HepG2 (cell line): ENCODE results near the gene RABGGTA. TPM values are rescaled to one million over a fixed set of nuclear protein-coding genes. Genes with fewer than 3 reads are reported as not detected.

Experiments
- FIP1L1 ChIP-seq: fragments of 200-400 bp; formaldehyde crosslinking; IDR thresholded peaks from 2 replicates; pipeline ENCODE4 v1.6.1; 2018; ENCODE audit warnings: low read depth, mild to moderate bottlenecking, low read length, moderate library complexity, borderline replicate concordance; ENCODE audit not compliant: insufficient read depth
- MEF2D ChIP-seq: sonication (generic); formaldehyde crosslinking; IDR thresholded peaks from 2 replicates; pipeline ENCODE4 v1.5.1; 2020; ENCODE audit warnings: mild to moderate bottlenecking, missing genetic modification reagents
- MIER2 ChIP-seq: IDR thresholded peaks from 2 replicates; pipeline ENCODE4 v1.6.1; 2016; ENCODE audit warnings: missing biosample characterization, missing genetic modification reagents
- MTA3 ChIP-seq: sonication (generic); formaldehyde crosslinking; IDR thresholded peaks from 2 replicates; pipeline ENCODE4 v1.4.0; 2020; ENCODE audit warnings: missing genetic modification reagents
- PAXIP1 ChIP-seq: sonication (generic); formaldehyde crosslinking; conservative IDR thresholded peaks from 2 replicates; pipeline ENCODE4 v1.4.0; 2020; ENCODE audit warnings: mild to moderate bottlenecking, missing genetic modification reagents, moderate library complexity
- RBAK ChIP-seq: sonication (generic); formaldehyde crosslinking; IDR thresholded peaks from 2 replicates; pipeline ENCODE4 v1.5.1; 2020; ENCODE audit warnings: mild to moderate bottlenecking, missing genetic modification reagents
- REST ChIP-seq, 2 experiments: IDR thresholded peaks; 2 replicates each; pipeline ENCODE4 v1.6.1; 2011 to 2012; ENCODE audit warnings: low read length in 2 of 2, borderline replicate concordance in 1 of 2, low read depth in 1 of 2, mild to moderate bottlenecking in 1 of 2, moderate library complexity in 1 of 2
- SATB2 ChIP-seq: sonication (generic); formaldehyde crosslinking; IDR thresholded peaks from 2 replicates; pipeline ENCODE4 v1.5.0; 2020; ENCODE audit warnings: missing genetic modification reagents
- SETDB1 ChIP-seq: sonication (generic); formaldehyde crosslinking; IDR thresholded peaks from 2 replicates; pipeline ENCODE4 v1.5.1; 2020; ENCODE audit warnings: missing genetic modification reagents, mild to moderate bottlenecking, borderline replicate concordance
- SMARCC2 ChIP-seq: fragments of 450-650 bp; IDR thresholded peaks from 2 replicates; pipeline ENCODE4 v1.6.1; 2017; ENCODE audit warnings: antibody characterized with exemption, mild to moderate bottlenecking
- SOX5 ChIP-seq: IDR thresholded peaks from 2 replicates; pipeline ENCODE4 v1.6.1; 2016; ENCODE audit warnings: borderline replicate concordance
- ZFP36L1 ChIP-seq: sonication (generic); formaldehyde crosslinking; IDR thresholded peaks from 2 replicates; pipeline ENCODE4 v1.8.0; 2022; ENCODE audit warnings: mild to moderate bottlenecking, missing genetic modification reagents, moderate library complexity
- ZFX ChIP-seq: sonication (generic); formaldehyde crosslinking; IDR thresholded peaks from 2 replicates; pipeline ENCODE4 v1.4.0; 2020; ENCODE audit warnings: mild to moderate bottlenecking, low read depth, missing genetic modification reagents, moderate library complexity
- ZNF251 ChIP-seq: sonication (generic); formaldehyde crosslinking; IDR thresholded peaks from 2 replicates; pipeline ENCODE4 v1.9.0; 2021; ENCODE audit warnings: mild to moderate bottlenecking, missing genetic modification reagents
- ZNF414 ChIP-seq: sonication (generic); formaldehyde crosslinking; IDR thresholded peaks from 2 replicates; pipeline ENCODE4 v1.5.0; 2020; ENCODE audit warnings: missing genetic modification reagents
- ZNF468 ChIP-seq: sonication (generic); formaldehyde crosslinking; IDR thresholded peaks from 2 replicates; pipeline ENCODE4 v1.8.0; 2022; ENCODE audit warnings: mild to moderate bottlenecking, moderate library complexity, missing genetic modification reagents
- ZNF557 ChIP-seq: sonication (generic); formaldehyde crosslinking; IDR thresholded peaks from 2 replicates; pipeline ENCODE4 v1.4.0; 2020; ENCODE audit warnings: missing genetic modification reagents
- ZNF75D ChIP-seq: sonication (generic); formaldehyde crosslinking; IDR thresholded peaks from 2 replicates; pipeline ENCODE4 v1.8.1; 2023; ENCODE audit warnings: missing genetic modification reagents, mild to moderate bottlenecking, borderline replicate concordance
- ZNF776 ChIP-seq: sonication (generic); formaldehyde crosslinking; IDR thresholded peaks from 2 replicates; pipeline ENCODE4 v1.4.0; 2020; ENCODE audit warnings: mild to moderate bottlenecking, missing genetic modification reagents
- ZNF781 ChIP-seq: sonication (generic); formaldehyde crosslinking; IDR thresholded peaks from 2 replicates; pipeline ENCODE4 v1.5.1; 2020; ENCODE audit warnings: borderline replicate concordance, mild to moderate bottlenecking, missing genetic modification reagents; ENCODE audit errors: not compliant biosample characterization
- polyA plus RNA-seq, 8 experiments: library from polyadenylated mRNA; depleted of rRNA in 3 of 8; stranded (reverse) in 7 of 8; unstranded in 1 of 8; fragments of >200 nt; fragmentation: Illumina TruSeq in 4 of 8; extraction: Trizol in 4 of 8; gene quantifications; 2 replicates each; pipeline versions ENCODE4 v1.2.1 to v1.2.3, GENCODE V29; 2011 to 2016; ENCODE audit warnings: low read depth in 4 of 8, missing spikeins in 1 of 8, mixed read lengths in 1 of 8; ENCODE audit not compliant: insufficient read depth in 1 of 8
- total RNA-seq, 5 experiments: library from RNA; depleted of rRNA; stranded (reverse); fragments of >200 nt; fragmentation: Illumina TruSeq; extraction: Trizol; gene quantifications; 2 replicates each; pipeline ENCODE4 v1.2.3, GENCODE V29; 2016; ENCODE audit warnings: low read depth in 1 of 5

Gene RABGGTA
- total and polyA plus RNA-seq, 2 of the 13 experiments (the other 11 are each of a cell fraction or from before 2014, with no cell fraction given): 57.9 to 90.8 TPM

- peak; percentile 69 for TF ChIP-seq PAXIP1 (CRISPR knock-in tag)
- TF ChIP-seq SETDB1 (CRISPR knock-in tag): no peak
- TF ChIP-seq MEF2D: no peak
- TF ChIP-seq SOX5 (CRISPR knock-in tag): no peak; the same call in 1 of the 2 replicates
- TF ChIP-seq FIP1L1: no peak
- TF ChIP-seq REST (IDR thresholded peaks at IDR 0.05; ENCODE audit: borderline replicate concordance in 1 of 2, low read depth in 1 of 2, low read length in 2 of 2): no peak
- no peak for TF ChIP-seq SATB2 (CRISPR knock-in tag)
- TF ChIP-seq ZNF414 (CRISPR knock-in tag): no peak
- TF ChIP-seq ZFX: no peak
- TF ChIP-seq MTA3: no peak
- no peak for TF ChIP-seq ZNF776 (CRISPR knock-in tag)
- TF ChIP-seq ZNF75D: no peak
- TF ChIP-seq ZNF781: no peak
- no peak for TF ChIP-seq ZNF557 (CRISPR knock-in tag)
- no peak for TF ChIP-seq MIER2
- no peak for TF ChIP-seq SMARCC2
- no peak for TF ChIP-seq ZNF251 (CRISPR knock-in tag)
- no peak for TF ChIP-seq ZFP36L1 (CRISPR knock-in tag)
- TF ChIP-seq ZNF468: no peak
- TF ChIP-seq RBAK (CRISPR knock-in tag): no peak
These were observed 43.9 kb upstream of the RABGGTA start (continued) for GRCh38 chr14:24315243-24315806.
